MM.1S (cell line): ENCODE measurements around the gene SH3RF3.

Source experiments
- DNase-seq: peaks from one replicate; pipeline ENCODE4 v3.0.0-alpha.2; 2015
- H2AFZ ChIP-seq: fragments of 300-600 bp; sonication (generic); 2 replicates; pipeline ENCODE4 v1.6.0; 2016; ENCODE audit warnings: antibody characterized with exemption, low read length
- H3F3A ChIP-seq: fragments of 300-600 bp; sonication (generic); 2 replicates; pipeline ENCODE4 v1.6.1; 2016; ENCODE audit warnings: mild to moderate bottlenecking, antibody characterized with exemption, low read length, moderate library complexity, mixed read lengths; ENCODE audit not compliant: insufficient read depth
- H3K27ac ChIP-seq: fragments of 300-600 bp; sonication (generic); 2 replicates; pipeline ENCODE4 v1.5.1; 2016; ENCODE audit warnings: mild to moderate bottlenecking, low read length
- H3K27me3 ChIP-seq: fragments of 300-600 bp; sonication (generic); replicated peaks from 2 replicates; pipeline ENCODE4 v1.6.0; 2016; ENCODE audit warnings: low read length; ENCODE audit not compliant: insufficient read depth
- H3K36me3 ChIP-seq: fragments of 300-600 bp; sonication (generic); replicated peaks from 2 replicates; pipeline ENCODE4 v1.6.1; 2016; ENCODE audit warnings: mild to moderate bottlenecking, low read length, mixed read lengths; ENCODE audit not compliant: insufficient read depth
- H3K4me1 ChIP-seq: fragments of 300-600 bp; sonication (generic); 2 replicates; pipeline ENCODE4 v1.6.1; 2016; ENCODE audit warnings: low read length, mixed read lengths
- H3K4me2 ChIP-seq: fragments of 300-600 bp; sonication (generic); 2 replicates; pipeline ENCODE4 v1.6.0; 2016; ENCODE audit warnings: low read depth, low read length
- H3K4me3 ChIP-seq: fragments of 300-600 bp; sonication (generic); 2 replicates; pipeline ENCODE4 v1.5.1; 2016; ENCODE audit warnings: low read length, mixed read lengths
- H3K79me2 ChIP-seq: fragments of 300-600 bp; sonication (generic); 2 replicates; pipeline ENCODE4 v1.6.1; 2016; ENCODE audit warnings: mixed run types, low read length, mixed read lengths
- H3K9ac ChIP-seq: fragments of 300-600 bp; sonication (generic); 2 replicates; pipeline ENCODE4 v1.6.1; 2016; ENCODE audit warnings: low read length, mixed read lengths
- H3K9me2 ChIP-seq: fragments of 300-600 bp; sonication (generic); replicated peaks from 2 replicates; pipeline ENCODE4 v1.6.1; 2016; ENCODE audit warnings: mild to moderate bottlenecking, low read length, mixed read lengths; ENCODE audit not compliant: insufficient read depth
- H3K9me3 ChIP-seq: fragments of 300-600 bp; sonication (generic); replicated peaks from 2 replicates; pipeline ENCODE4 v1.6.1; 2016; ENCODE audit warnings: mild to moderate bottlenecking, low read length, mixed read lengths; ENCODE audit not compliant: insufficient read depth
- H4K20me1 ChIP-seq: fragments of 300-600 bp; sonication (generic); 2 replicates; pipeline ENCODE4 v1.6.1; 2016; ENCODE audit warnings: mild to moderate bottlenecking, low read length, moderate library complexity, mixed read lengths; ENCODE audit not compliant: insufficient read depth
- CTCF ChIP-seq: fragments of 300-600 bp; sonication (generic); IDR thresholded peaks from 2 replicates; pipeline ENCODE4 v1.5.1; 2016; ENCODE audit warnings: antibody characterized with exemption, low read length, mixed read lengths
- EZH2 ChIP-seq: fragments of 300-600 bp; sonication (generic); optimal IDR thresholded peaks from 2 replicates; pipeline ENCODE3; 2017; ENCODE audit warnings: low read depth, mild to moderate bottlenecking, antibody characterized with exemption, low read length, mixed read lengths
- EZH2phosphoT487 ChIP-seq: fragments of 300-600 bp; sonication (generic); IDR thresholded peaks from 2 replicates; pipeline ENCODE4 v1.6.1; 2018; ENCODE audit warnings: antibody characterized with exemption, low read length

Gene SH3RF3

GRCh38 chr2:109124982-109125592, 3.9 kb upstream of the SH3RF3 start:
- H2AFZ ChIP-seq: no peak overlapping the region
- TF ChIP-seq CTCF (no peak), EZH2phosphoT487 (no peak), EZH2 (no peak)
- H3K9ac ChIP-seq: no peak overlapping the region

DNA sequence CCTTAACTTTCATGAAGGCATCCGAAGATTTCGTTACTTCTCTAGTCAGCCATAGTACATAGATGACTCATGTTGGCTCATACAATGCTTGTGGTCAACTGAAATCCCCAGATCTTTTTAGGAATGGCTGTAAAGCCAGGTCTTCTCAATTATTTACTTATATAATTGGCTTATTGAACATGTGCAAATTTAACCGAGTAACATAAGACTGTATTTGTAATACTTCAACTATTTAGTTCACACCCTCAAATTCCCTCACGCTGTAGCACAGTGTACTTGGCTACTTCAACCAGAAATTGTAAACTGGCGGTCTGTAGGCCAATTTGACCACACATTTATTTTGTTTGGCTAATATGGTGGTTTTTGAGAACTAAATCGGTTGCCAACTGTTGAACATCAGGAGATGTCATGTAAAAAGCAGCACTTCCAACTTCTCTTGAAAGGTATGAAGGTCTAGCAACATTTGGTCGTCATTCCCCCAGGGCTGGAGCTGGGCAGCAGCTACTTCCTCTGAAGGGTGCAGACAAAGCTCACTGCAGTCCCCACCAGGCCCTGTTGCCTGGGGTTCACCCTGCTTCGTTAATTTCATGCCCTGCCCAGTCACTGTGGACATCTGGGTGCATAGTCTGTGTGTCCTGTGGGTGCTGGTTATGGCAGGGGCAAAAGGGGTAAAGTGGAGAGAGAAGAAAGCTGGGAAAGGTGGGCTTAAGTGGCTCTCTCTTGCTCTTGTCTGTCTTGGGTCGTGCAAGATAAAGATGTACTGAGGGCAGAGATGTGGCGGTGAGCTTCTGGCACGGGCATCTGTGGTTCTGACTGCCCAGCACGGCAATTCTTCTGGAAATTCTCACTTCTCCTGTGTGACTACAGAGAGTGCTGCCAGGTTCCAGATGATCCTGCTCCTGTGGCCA, 3.2 kb upstream of the SH3RF3 start:
- Histone ChIP-seq H3K9me3 (no peaks in the 10 kb centered on the region), H3K9ac (no peak overlapping the region), H3K9me2 (no peaks in the 10 kb centered on the region), H3K4me3 (no peak overlapping the region), H3K27ac (no peak overlapping the region), H3K4me1 (no peaks in the 10 kb centered on the region), H2AFZ (no peak overlapping the region), H3K36me3 (no peaks in the 10 kb centered on the region), H3F3A (peaks cover 7% of the 10 kb centered on the region; the same call in 1 of the 2 replicates), H3K4me2 (no peak overlapping the region), H3K79me2 (peaks cover 24% of the 10 kb centered on the region), H4K20me1 (no peaks in the 10 kb centered on the region), H3K27me3 (no peaks in the 10 kb centered on the region)
- no peak for DNase-seq
- no peak for TF ChIP-seq EZH2phosphoT487
- no peak for TF ChIP-seq CTCF
- no peak for TF ChIP-seq EZH2

More at GRCh38 chr2:109124982-109125592, 3.9 kb upstream of the SH3RF3 start:
- H3K36me3 ChIP-seq: no peaks in the 10 kb centered on the region
- H3K4me3 ChIP-seq: no peak overlapping the region
- no peak for DNase-seq
- peaks cover 16% of the 10 kb centered on the region for H3K79me2 ChIP-seq
- H3K27me3 ChIP-seq: no peaks in the 10 kb centered on the region
- H3K4me2 ChIP-seq: no peak overlapping the region
- H3F3A ChIP-seq: peaks cover 2% of the 10 kb centered on the region; the same call in 1 of the 2 replicates
- no peaks in the 10 kb centered on the region for H3K9me2 ChIP-seq
- no peaks in the 10 kb centered on the region for H4K20me1 ChIP-seq
- H3K4me1 ChIP-seq: no peaks in the 10 kb centered on the region
- no peak overlapping the region for H3K27ac ChIP-seq
- H3K9me3 ChIP-seq: no peaks in the 10 kb centered on the region

- Histone ChIP-seq H4K20me1 (no peaks in the 10 kb centered on the region), H3K9me2 (no peaks in the 10 kb centered on the region), H3K4me2 (no peak overlapping the region), H3K4me3 (no peak overlapping the region), H3K9me3 (no peaks in the 10 kb centered on the region), H3K9ac (no peak overlapping the region), H3K36me3 (no peaks in the 10 kb centered on the region), H3K79me2 (peaks cover 30% of the 10 kb centered on the region), H3F3A (peaks cover 7% of the 10 kb centered on the region; the same call in 1 of the 2 replicates), H3K27me3 (no peaks in the 10 kb centered on the region), H3K27ac (no peak overlapping the region), H3K4me1 (0 out of 2 replicates have a peak, but pooled peaks cover 2% of the 10 kb centered on the region), H2AFZ (no peak overlapping the region)
- TF ChIP-seq EZH2phosphoT487: no peak
- TF ChIP-seq CTCF: no peak
- no peak for TF ChIP-seq EZH2
- DNase-seq: no peak
These were observed 2.5 kb upstream of the SH3RF3 start for GRCh38 chr2:109126501-109126860.
